Neural cell (in vitro differentiated cells): Measurements from ENCODE around the gene MCM9. TPM values are rescaled to one million over a fixed set of nuclear protein-coding genes. Genes with fewer than 3 reads are reported as not detected.
"Not testable (repeated sequence)": the region's sequence is repeated elsewhere in the genome, so short reads cannot be mapped to it uniquely, and the experiment has no call there.

Experiments used
- H2AFZ ChIP-seq: fragments of 200-600, 300-800 bp; sonication (generic), shearing (Covaris generic); 2 replicates; pipeline ENCODE4 v1.6.0; 2014; ENCODE audit warnings: low read depth, mild to moderate bottlenecking, antibody characterized with exemption, low read length, moderate library complexity
- H3F3A ChIP-seq: fragments of 200-600 bp; shearing (Covaris generic); 2 replicates; pipeline ENCODE4 v1.6.1; 2016; ENCODE audit warnings: mild to moderate bottlenecking, moderate library complexity, mixed read lengths, antibody characterized with exemption, low read length; ENCODE audit not compliant: insufficient read depth, poor library complexity, severe bottlenecking
- H3K27ac ChIP-seq: fragments of 200-600, 300-800 bp; sonication (generic), shearing (Covaris generic); 2 replicates; pipeline ENCODE4 v1.5.1; 2014; ENCODE audit warnings: mild to moderate bottlenecking, low read length, moderate library complexity
- H3K27me3 ChIP-seq: fragments of 300-800, 200-600 bp; sonication (generic), shearing (Covaris generic); 2 replicates; pipeline ENCODE4 v1.6.0; 2014; ENCODE audit warnings: mild to moderate bottlenecking, low read depth, low read length, moderate library complexity; ENCODE audit not compliant: insufficient read depth
- H3K36me3 ChIP-seq: fragments of 300-800, 200-600 bp; sonication (generic), shearing (Covaris generic); 2 replicates; pipeline ENCODE4 v1.5.1; 2014; ENCODE audit warnings: mild to moderate bottlenecking, antibody characterized with exemption, low read length, moderate library complexity; ENCODE audit not compliant: insufficient read depth
- H3K4me2 ChIP-seq: fragments of 300-800, 200-600 bp; sonication (generic), shearing (Covaris generic); 2 replicates; pipeline ENCODE4 v1.6.0; 2014; ENCODE audit warnings: mild to moderate bottlenecking, low read length
- H3K4me3 ChIP-seq: fragments of 300-800, 200-600 bp; sonication (generic), shearing (Covaris generic); 2 replicates; pipeline ENCODE4 v1.5.1; 2014; ENCODE audit warnings: mild to moderate bottlenecking, low read length, moderate library complexity
- H3K79me2 ChIP-seq: fragments of 200-600 bp; shearing (Covaris generic); replicated peaks from 2 replicates; pipeline ENCODE4 v1.6.0; 2014; ENCODE audit warnings: mild to moderate bottlenecking, low read length, moderate library complexity; ENCODE audit not compliant: insufficient read depth
- H3K9ac ChIP-seq: fragments of 300-800, 200-600 bp; sonication (generic), shearing (Covaris generic); 2 replicates; pipeline ENCODE4 v1.6.1; 2016; ENCODE audit warnings: mild to moderate bottlenecking, low read length, mixed read lengths
- H3K9me2 ChIP-seq: fragments of 200-600 bp; shearing (Covaris generic); 2 replicates; pipeline ENCODE4 v1.6.1; 2016; ENCODE audit warnings: mild to moderate bottlenecking, low read length, mixed read lengths; ENCODE audit not compliant: insufficient read depth
- H3K9me3 ChIP-seq: fragments of 200-600, 300-800 bp; sonication (generic), shearing (Covaris generic); 2 replicates; pipeline ENCODE4 v1.6.1; 2016; ENCODE audit warnings: mild to moderate bottlenecking, mixed run types, low read length, moderate library complexity, mixed read lengths
- H4K20me1 ChIP-seq: fragments of 200-600 bp; shearing (Covaris generic); 2 replicates; pipeline ENCODE4 v1.6.1; 2016; ENCODE audit warnings: mild to moderate bottlenecking, mixed run types; ENCODE audit not compliant: insufficient read depth
- CTCF ChIP-seq: fragments of 450-650 bp; IDR thresholded peaks from 2 replicates; pipeline ENCODE4 v1.5.1; 2014; ENCODE audit warnings: antibody characterized with exemption, mild to moderate bottlenecking, moderate library complexity; ENCODE audit not compliant: poor library complexity, severe bottlenecking
- EP300 ChIP-seq: fragments of 450-650 bp; conservative IDR thresholded peaks from 2 replicates; pipeline ENCODE4 v1.6.1; 2014; ENCODE audit warnings: antibody characterized with exemption, mild to moderate bottlenecking, moderate library complexity; ENCODE audit not compliant: poor library complexity, severe bottlenecking
- EZH2 ChIP-seq: fragments of 200-600, 300-800 bp; shearing (Covaris generic), sonication (generic); IDR thresholded peaks from 2 replicates; pipeline ENCODE4 v1.6.1; 2014; ENCODE audit warnings: antibody characterized with exemption, low read length, borderline replicate concordance, mild to moderate bottlenecking; ENCODE audit not compliant: insufficient read depth, poor library complexity, severe bottlenecking
- MXI1 ChIP-seq: fragments of 450-650 bp; conservative IDR thresholded peaks from 2 replicates; pipeline ENCODE4 v1.6.1; 2014; ENCODE audit warnings: antibody characterized with exemption, mild to moderate bottlenecking; ENCODE audit not compliant: poor library complexity, severe bottlenecking
- POLR2AphosphoS5 ChIP-seq: IDR thresholded peaks from 2 replicates; pipeline ENCODE4 v1.6.1; 2012
- RAD21 ChIP-seq: fragments of 450-650 bp; conservative IDR thresholded peaks from 2 replicates; pipeline ENCODE4 v1.6.1; 2014; ENCODE audit warnings: antibody characterized with exemption, mild to moderate bottlenecking, moderate library complexity
- REST ChIP-seq: IDR thresholded peaks from 2 replicates; pipeline ENCODE4 v1.6.1; 2012; ENCODE audit warnings: borderline replicate concordance
- SMC3 ChIP-seq: fragments of 450-650 bp; conservative IDR thresholded peaks from 2 replicates; pipeline ENCODE4 v1.6.1; 2014; ENCODE audit warnings: antibody characterized with exemption, mild to moderate bottlenecking, moderate library complexity; ENCODE audit not compliant: poor library complexity
- TAF1 ChIP-seq: IDR thresholded peaks from 2 replicates; pipeline ENCODE4 v1.6.1; 2012; ENCODE audit warnings: low read depth
- polyA plus RNA-seq: library from polyadenylated mRNA; depleted of rRNA; stranded (reverse); fragments of >200 nt; gene quantifications from 2 replicates; pipeline ENCODE4 v1.2.3, GENCODE V29; 2014

MCM9 gene
- polyA plus RNA-seq, 1 donor from 2014 or later = 7.8 TPM

GRCh38 chr6:118799826-118800225 is 135.1 kb downstream of the MCM9 start:
- Histone ChIP-seq H3K9ac (peak overlapping the region; percentile 45), H3K36me3 (no peaks in the 10 kb centered on the region), H3K79me2 (no peaks in the 10 kb centered on the region), H3K9me3 (no peaks in the 10 kb centered on the region), H3K4me2 (no peak overlapping the region), H3K27ac (no peak overlapping the region), H3K9me2 (no peaks in the 10 kb centered on the region), H3K4me3 (no peak overlapping the region), H2AFZ (peak overlapping the region; percentile 25), H4K20me1 (no peaks in the 10 kb centered on the region), H3F3A (no peaks in the 10 kb centered on the region), H3K27me3 (no peaks in the 10 kb centered on the region)
- TF ChIP-seq REST = no peak
- TF ChIP-seq TAF1 = no peak
- no peak for TF ChIP-seq CTCF
- TF ChIP-seq EZH2 = no peak
- TF ChIP-seq POLR2AphosphoS5 = no peak
- TF ChIP-seq RAD21 = no peak
- TF ChIP-seq MXI1 = no peak
- TF ChIP-seq SMC3 = no peak
- TF ChIP-seq EP300 = no peak

GRCh38 chr6:118796548-118796947 is 138.4 kb downstream of the MCM9 start:
- H2AFZ ChIP-seq, H3K9ac ChIP-seq, H3F3A ChIP-seq, H3K79me2 ChIP-seq, H3K27me3 ChIP-seq, H3K9me2 ChIP-seq, H3K27ac ChIP-seq, H4K20me1 ChIP-seq, H3K4me2 ChIP-seq, H3K4me3 ChIP-seq, H3K9me3 ChIP-seq, H3K36me3 ChIP-seq: not testable (repeated sequence)

- no peaks in the 10 kb centered on the region for H3K79me2 ChIP-seq
- TF ChIP-seq RAD21 = no peak
- TF ChIP-seq SMC3 = no peak
- no peak for TF ChIP-seq TAF1
- no peak for TF ChIP-seq REST
- no peak for TF ChIP-seq MXI1
- TF ChIP-seq POLR2AphosphoS5 = no peak
- TF ChIP-seq EP300 = no peak
- TF ChIP-seq CTCF = no peak
- no peak for TF ChIP-seq EZH2
- no peak overlapping the region for H2AFZ ChIP-seq
- no peaks in the 10 kb centered on the region for H3K27me3 ChIP-seq
- no peak overlapping the region for H3K4me2 ChIP-seq
- H3K9me2 ChIP-seq = no peaks in the 10 kb centered on the region
- no peak overlapping the region for H3K27ac ChIP-seq
- no peak overlapping the region for H3K9ac ChIP-seq
- no peaks in the 10 kb centered on the region for H3K9me3 ChIP-seq
- H4K20me1 ChIP-seq = no peaks in the 10 kb centered on the region
- H3F3A ChIP-seq = no peaks in the 10 kb centered on the region
- H3K36me3 ChIP-seq = no peaks in the 10 kb centered on the region
- no peak overlapping the region for H3K4me3 ChIP-seq
Measured at GRCh38 chr6:118791499-118791898, 143.5 kb downstream of the MCM9 start.
